HepG2 (cell line): Measurements from ENCODE around the gene CC2D1B. TPM values are rescaled to one million over a fixed set of nuclear protein-coding genes. Genes with fewer than 3 reads are reported as not detected.

Source experiments
- AKAP8 ChIP-seq: sonication (generic); formaldehyde crosslinking; IDR thresholded peaks from 2 replicates; pipeline ENCODE4 v1.5.1; 2020; ENCODE audit warnings: mild to moderate bottlenecking, missing genetic modification reagents
- ARHGAP35 ChIP-seq: sonication (generic); formaldehyde crosslinking; IDR thresholded peaks from 2 replicates; pipeline ENCODE4 v1.9.0; 2022; ENCODE audit warnings: mild to moderate bottlenecking, inconsistent platforms, moderate library complexity, missing genetic modification reagents, borderline replicate concordance
- ATM ChIP-seq: fragments of 450-650 bp; IDR thresholded peaks from 2 replicates; pipeline ENCODE4 v1.7.1; 2017; ENCODE audit warnings: mild to moderate bottlenecking, borderline replicate concordance
- BRCA1 ChIP-seq: sonication (generic); formaldehyde crosslinking; IDR thresholded peaks from 2 replicates; pipeline ENCODE4 v1.4.0; 2020; ENCODE audit warnings: missing genetic modification reagents
- ESRRA ChIP-seq: sonication (generic); formaldehyde crosslinking; IDR thresholded peaks from 2 replicates; pipeline ENCODE4 v1.5.1; 2020; ENCODE audit warnings: mild to moderate bottlenecking, low read depth, missing genetic modification reagents
- KDM1A ChIP-seq: IDR thresholded peaks from 2 replicates; pipeline ENCODE4 v1.6.1; 2016; ENCODE audit warnings: missing compliant biosample characterization
- NAIF1 ChIP-seq: sonication (generic); formaldehyde crosslinking; IDR thresholded peaks from 2 replicates; pipeline ENCODE4 v1.5.0; 2020; ENCODE audit warnings: mild to moderate bottlenecking, missing genetic modification reagents, borderline replicate concordance
- PRDM4 ChIP-seq: sonication (generic); formaldehyde crosslinking; IDR thresholded peaks from 2 replicates; pipeline ENCODE4 v1.9.0; 2021; ENCODE audit warnings: missing genetic modification reagents, borderline replicate concordance
- SALL1 ChIP-seq: sonication (generic); formaldehyde crosslinking; IDR thresholded peaks from 2 replicates; pipeline ENCODE4 v1.8.0; 2022; ENCODE audit warnings: mild to moderate bottlenecking, missing genetic modification reagents
- SMYD3 ChIP-seq: sonication (generic); formaldehyde crosslinking; IDR thresholded peaks from 2 replicates; pipeline ENCODE4 v1.8.1; 2023; ENCODE audit warnings: mild to moderate bottlenecking, missing genetic modification reagents
- TBX2 ChIP-seq: sonication (generic); formaldehyde crosslinking; IDR thresholded peaks from 2 replicates; pipeline ENCODE4 v1.5.0; 2020; ENCODE audit warnings: missing genetic modification reagents, mild to moderate bottlenecking, borderline replicate concordance
- TCF7 ChIP-seq: sonication (generic); IDR thresholded peaks from 2 replicates; pipeline ENCODE4 v1.6.1; 2016; ENCODE audit warnings: antibody characterized with exemption, low read depth
- YY1 ChIP-seq: IDR thresholded peaks from 2 replicates; pipeline ENCODE4 v1.6.1; 2011; ENCODE audit warnings: low read length, low read depth, moderate library complexity, mild to moderate bottlenecking; ENCODE audit not compliant: insufficient read depth, insufficient replicate concordance
- ZMYM3 ChIP-seq: sonication (generic); formaldehyde crosslinking; IDR thresholded peaks from 2 replicates; pipeline ENCODE4 v1.5.1; 2020; ENCODE audit warnings: mild to moderate bottlenecking, missing genetic modification reagents
- ZNF232 ChIP-seq: sonication (generic); formaldehyde crosslinking; IDR thresholded peaks from 2 replicates; pipeline ENCODE4 v1.4.0; 2020; ENCODE audit warnings: missing genetic modification reagents, borderline replicate concordance
- ZNF547 ChIP-seq: sonication (generic); formaldehyde crosslinking; IDR thresholded peaks from 2 replicates; pipeline ENCODE4 v1.5.1; 2020; ENCODE audit warnings: mild to moderate bottlenecking, missing genetic modification reagents
- ZNF614 ChIP-seq: IDR thresholded peaks from 2 replicates; pipeline ENCODE4 v1.6.1; 2018; ENCODE audit warnings: missing biosample characterization, missing genetic modification reagents, inconsistent platforms, borderline replicate concordance
- ZNF768 ChIP-seq: sonication (generic); formaldehyde crosslinking; IDR thresholded peaks from 2 replicates; pipeline ENCODE4 v1.4.0; 2020; ENCODE audit warnings: missing genetic modification reagents
- ZNF790 ChIP-seq: sonication (generic); formaldehyde crosslinking; IDR thresholded peaks from 2 replicates; pipeline ENCODE4 v1.8.0; 2022; ENCODE audit warnings: missing genetic modification reagents, mild to moderate bottlenecking, borderline replicate concordance
- ZSCAN22 ChIP-seq: sonication (generic); formaldehyde crosslinking; IDR thresholded peaks from 2 replicates; pipeline ENCODE4 v1.4.0; 2020; ENCODE audit warnings: mild to moderate bottlenecking, missing genetic modification reagents
- polyA plus RNA-seq, 8 experiments: library from polyadenylated mRNA; depleted of rRNA in 3 of 8; stranded (reverse) in 7 of 8; unstranded in 1 of 8; fragments of >200 nt; fragmentation: Illumina TruSeq in 4 of 8; extraction: Trizol in 4 of 8; gene quantifications; 2 replicates each; pipeline versions ENCODE4 v1.2.1 to v1.2.3, GENCODE V29; 2011 to 2016; ENCODE audit warnings: low read depth in 4 of 8, missing spikeins in 1 of 8, mixed read lengths in 1 of 8; ENCODE audit not compliant: insufficient read depth in 1 of 8
- total RNA-seq, 5 experiments: library from RNA; depleted of rRNA; stranded (reverse); fragments of >200 nt; fragmentation: Illumina TruSeq; extraction: Trizol; gene quantifications; 2 replicates each; pipeline ENCODE4 v1.2.3, GENCODE V29; 2016; ENCODE audit warnings: low read depth in 1 of 5
- TF ChIP-seq, protein P1 (sequence below): sonication (generic); formaldehyde crosslinking; IDR thresholded peaks from 2 replicates; pipeline ENCODE4 v1.9.0; 2022; ENCODE audit warnings: low read depth, missing genetic modification reagents
- TF ChIP-seq, protein P2 (sequence below): sonication (generic); formaldehyde crosslinking; IDR thresholded peaks from 2 replicates; pipeline ENCODE4 v1.4.0; 2020; ENCODE audit warnings: missing genetic modification reagents

CC2D1B gene
- total and polyA plus RNA-seq, 2 of the 13 experiments (the other 11 are each of a cell fraction or from before 2014, with no cell fraction given), result 7.2 to 19.2 TPM

GRCh38 chr1:52305417-52306226 lies 60.4 kb downstream of the CC2D1B start (continued):
- TF ChIP-seq YY1 (peak; percentile 23), ZSCAN22 (CRISPR knock-in tag) (0 out of 2 replicates have a peak, but pooled peaks have one; percentile 57), SMYD3 (CRISPR knock-in tag) (no peak), AKAP8 (CRISPR knock-in tag) (no peak; the same call in 1 of the 2 replicates), ZNF547 (no peak; the same call in 1 of the 2 replicates), ARHGAP35 (CRISPR knock-in tag) (no peak), ZNF614 (no peak; the same call in 1 of the 2 replicates), PRDM4 (CRISPR knock-in tag) (no peak), ZNF232 (no peak), NAIF1 (CRISPR knock-in tag) (no peak), TBX2 (CRISPR knock-in tag) (no peak), TCF7 (no peak), ZNF790 (CRISPR knock-in tag) (no peak), ATM (no peak), ZMYM3 (CRISPR knock-in tag) (peak; percentile 27; the same call in 1 of the 2 replicates), SALL1 (CRISPR knock-in tag) (peak; percentile 81), BRCA1 (CRISPR knock-in tag) (no peak), KDM1A (CRISPR knock-in tag) (peak; percentile 70; the same call in 1 of the 2 replicates), ZNF768 (no peak), ESRRA (CRISPR knock-in tag) (no peak; the same call in 1 of the 2 replicates)
- TF ChIP-seq, protein P1, sequence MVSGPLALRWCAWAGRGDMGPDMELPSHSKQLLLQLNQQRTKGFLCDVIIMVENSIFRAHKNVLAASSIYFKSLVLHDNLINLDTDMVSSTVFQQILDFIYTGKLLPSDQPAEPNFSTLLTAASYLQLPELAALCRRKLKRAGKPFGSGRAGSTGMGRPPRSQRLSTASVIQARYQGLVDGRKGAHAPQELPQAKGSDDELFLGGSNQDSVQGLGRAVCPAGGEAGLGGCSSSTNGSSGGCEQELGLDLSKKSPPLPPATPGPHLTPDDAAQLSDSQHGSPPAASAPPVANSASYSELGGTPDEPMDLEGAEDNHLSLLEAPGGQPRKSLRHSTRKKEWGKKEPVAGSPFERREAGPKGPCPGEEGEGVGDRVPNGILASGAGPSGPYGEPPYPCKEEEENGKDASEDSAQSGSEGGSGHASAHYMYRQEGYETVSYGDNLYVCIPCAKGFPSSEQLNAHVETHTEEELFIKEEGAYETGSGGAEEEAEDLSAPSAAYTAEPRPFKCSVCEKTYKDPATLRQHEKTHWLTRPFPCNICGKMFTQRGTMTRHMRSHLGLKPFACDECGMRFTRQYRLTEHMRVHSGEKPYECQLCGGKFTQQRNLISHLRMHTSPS (CRISPR knock-in tag), result peak; percentile 93
- TF ChIP-seq, protein P2, sequence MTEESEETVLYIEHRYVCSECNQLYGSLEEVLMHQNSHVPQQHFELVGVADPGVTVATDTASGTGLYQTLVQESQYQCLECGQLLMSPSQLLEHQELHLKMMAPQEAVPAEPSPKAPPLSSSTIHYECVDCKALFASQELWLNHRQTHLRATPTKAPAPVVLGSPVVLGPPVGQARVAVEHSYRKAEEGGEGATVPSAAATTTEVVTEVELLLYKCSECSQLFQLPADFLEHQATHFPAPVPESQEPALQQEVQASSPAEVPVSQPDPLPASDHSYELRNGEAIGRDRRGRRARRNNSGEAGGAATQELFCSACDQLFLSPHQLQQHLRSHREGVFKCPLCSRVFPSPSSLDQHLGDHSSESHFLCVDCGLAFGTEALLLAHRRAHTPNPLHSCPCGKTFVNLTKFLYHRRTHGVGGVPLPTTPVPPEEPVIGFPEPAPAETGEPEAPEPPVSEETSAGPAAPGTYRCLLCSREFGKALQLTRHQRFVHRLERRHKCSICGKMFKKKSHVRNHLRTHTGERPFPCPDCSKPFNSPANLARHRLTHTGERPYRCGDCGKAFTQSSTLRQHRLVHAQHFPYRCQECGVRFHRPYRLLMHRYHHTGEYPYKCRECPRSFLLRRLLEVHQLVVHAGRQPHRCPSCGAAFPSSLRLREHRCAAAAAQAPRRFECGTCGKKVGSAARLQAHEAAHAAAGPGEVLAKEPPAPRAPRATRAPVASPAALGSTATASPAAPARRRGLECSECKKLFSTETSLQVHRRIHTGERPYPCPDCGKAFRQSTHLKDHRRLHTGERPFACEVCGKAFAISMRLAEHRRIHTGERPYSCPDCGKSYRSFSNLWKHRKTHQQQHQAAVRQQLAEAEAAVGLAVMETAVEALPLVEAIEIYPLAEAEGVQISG (CRISPR knock-in tag), result peak; percentile 50; the same call in 1 of the 2 replicates
